ENCODE measurements around the gene FHOD3.

Gene FHOD3

DNA sequence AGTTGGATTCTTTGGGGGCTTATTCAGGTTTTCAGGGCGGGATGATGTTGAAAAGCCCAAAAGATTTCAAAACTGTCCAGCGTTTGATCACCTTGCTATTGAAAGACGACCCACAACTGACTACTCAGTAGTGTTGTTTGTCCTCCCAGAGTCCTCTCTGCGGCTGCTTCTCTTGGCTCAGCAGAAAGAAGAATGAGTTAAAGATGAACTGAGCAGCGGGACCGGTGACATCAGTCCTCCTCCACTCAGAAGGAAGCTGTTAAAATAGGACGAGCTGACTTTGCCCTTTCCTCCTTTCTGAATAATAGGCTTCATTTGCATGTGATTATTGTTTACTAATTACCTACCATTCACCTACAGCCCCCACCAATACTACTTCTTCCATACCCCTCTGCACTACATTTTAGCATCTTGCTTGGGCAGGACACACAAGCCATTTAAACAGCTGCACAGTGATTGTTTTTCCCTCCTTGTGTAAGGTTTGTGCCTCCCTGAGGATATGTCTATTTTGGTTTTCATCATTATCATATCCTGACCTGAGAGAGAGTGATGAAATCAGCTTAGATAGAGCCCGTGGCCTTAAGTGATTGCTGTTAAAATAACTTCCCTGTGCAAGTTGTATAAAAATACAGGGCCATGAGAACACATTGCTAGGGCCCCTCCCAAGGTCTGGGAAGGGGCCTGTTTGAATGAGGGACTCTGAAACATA, 261.8 kb downstream of the FHOD3 start:
- no peak overlapping the region for H3K4me3 ChIP-seq (ENCODE audit: low read depth, low read length)
- TF ChIP-seq, protein P1, sequence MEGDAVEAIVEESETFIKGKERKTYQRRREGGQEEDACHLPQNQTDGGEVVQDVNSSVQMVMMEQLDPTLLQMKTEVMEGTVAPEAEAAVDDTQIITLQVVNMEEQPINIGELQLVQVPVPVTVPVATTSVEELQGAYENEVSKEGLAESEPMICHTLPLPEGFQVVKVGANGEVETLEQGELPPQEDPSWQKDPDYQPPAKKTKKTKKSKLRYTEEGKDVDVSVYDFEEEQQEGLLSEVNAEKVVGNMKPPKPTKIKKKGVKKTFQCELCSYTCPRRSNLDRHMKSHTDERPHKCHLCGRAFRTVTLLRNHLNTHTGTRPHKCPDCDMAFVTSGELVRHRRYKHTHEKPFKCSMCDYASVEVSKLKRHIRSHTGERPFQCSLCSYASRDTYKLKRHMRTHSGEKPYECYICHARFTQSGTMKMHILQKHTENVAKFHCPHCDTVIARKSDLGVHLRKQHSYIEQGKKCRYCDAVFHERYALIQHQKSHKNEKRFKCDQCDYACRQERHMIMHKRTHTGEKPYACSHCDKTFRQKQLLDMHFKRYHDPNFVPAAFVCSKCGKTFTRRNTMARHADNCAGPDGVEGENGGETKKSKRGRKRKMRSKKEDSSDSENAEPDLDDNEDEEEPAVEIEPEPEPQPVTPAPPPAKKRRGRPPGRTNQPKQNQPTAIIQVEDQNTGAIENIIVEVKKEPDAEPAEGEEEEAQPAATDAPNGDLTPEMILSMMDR (IDR thresholded peaks at IDR 0.05; ENCODE audit: borderline replicate concordance, insufficient read depth, low read depth, low read length) = no peak

DNA sequence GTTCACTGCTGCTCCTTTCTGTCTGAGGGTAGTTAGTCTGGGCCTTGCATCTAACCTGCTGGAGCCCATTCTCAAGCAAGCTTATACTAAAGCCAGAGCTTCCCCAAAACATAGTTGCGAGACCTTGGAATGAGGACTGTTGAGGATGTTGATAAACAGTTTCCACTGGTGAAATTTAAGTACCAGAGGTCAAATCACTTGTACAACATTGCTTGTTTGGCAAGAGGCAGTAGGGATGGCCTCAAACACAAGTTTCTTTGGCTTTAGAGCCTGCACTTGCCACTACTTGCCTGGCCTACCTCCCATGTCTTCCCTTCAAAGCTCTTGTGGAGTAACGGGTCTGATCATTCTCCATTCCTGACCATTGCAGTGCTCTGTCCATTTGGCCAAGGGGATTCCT, 262.7 kb downstream of the FHOD3 start:
- no peak overlapping the region for H3K4me3 ChIP-seq (ENCODE audit: low read depth, low read length)
- TF ChIP-seq, protein P1 (IDR thresholded peaks at IDR 0.05; ENCODE audit: borderline replicate concordance, insufficient read depth, low read depth, low read length) = no peak

GRCh38 chr18:36561046-36561445, 263.5 kb downstream of the FHOD3 start:
- no peak overlapping the region for H3K4me3 ChIP-seq (ENCODE audit: low read depth, low read length)
- TF ChIP-seq, protein P1 (IDR thresholded peaks at IDR 0.05; ENCODE audit: borderline replicate concordance, insufficient read depth, low read depth, low read length) = no peak

DNA sequence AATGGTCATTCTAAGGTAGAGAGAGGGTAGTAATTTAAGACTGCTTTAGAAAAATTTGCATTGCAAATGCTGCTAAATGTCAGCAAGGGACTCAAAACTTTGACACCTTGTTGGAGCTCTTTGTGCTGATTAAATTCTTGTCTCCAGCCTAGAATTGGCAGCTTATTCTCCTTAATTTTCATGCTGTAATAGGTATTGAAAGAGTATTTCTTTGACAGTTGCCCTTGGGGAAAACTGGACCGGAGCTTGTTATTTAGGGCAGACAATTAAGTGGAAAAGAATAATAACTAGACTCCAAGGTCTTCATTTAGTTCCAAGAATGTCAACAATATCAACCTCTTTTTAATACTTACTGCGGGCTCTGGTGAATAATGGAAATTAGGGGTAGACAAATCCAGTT, 267.3 kb downstream of the FHOD3 start:
- TF ChIP-seq, protein P1 (IDR thresholded peaks at IDR 0.05; ENCODE audit: borderline replicate concordance, insufficient read depth, low read depth, low read length) = no peak
- H3K4me3 ChIP-seq (ENCODE audit: low read depth, low read length) = no peak overlapping the region

- no peak overlapping the region for H3K4me3 ChIP-seq (ENCODE audit: low read depth, low read length)
- TF ChIP-seq, protein P1 (IDR thresholded peaks at IDR 0.05; ENCODE audit: borderline replicate concordance, insufficient read depth, low read depth, low read length) = no peak
These were observed 270.3 kb downstream of the FHOD3 start for GRCh38 chr18:36567800-36568199.

GRCh38 chr18:36568487-36568886, 271.0 kb downstream of the FHOD3 start:
- no peak overlapping the region for H3K4me3 ChIP-seq (ENCODE audit: low read depth, low read length)
- TF ChIP-seq, protein P1 (IDR thresholded peaks at IDR 0.05; ENCODE audit: borderline replicate concordance, insufficient read depth, low read depth, low read length) = no peak

- TF ChIP-seq, protein P1 (IDR thresholded peaks at IDR 0.05; ENCODE audit: borderline replicate concordance, insufficient read depth, low read depth, low read length) = peak; percentile 49; the same call in 1 of the 2 replicates
- no peak overlapping the region for H3K4me3 ChIP-seq (ENCODE audit: low read depth, low read length)
These were observed 274.8 kb downstream of the FHOD3 start for GRCh38 chr18:36572135-36572856.

Data from GM12875 (cell line).